SIG-M5 treated with dmso at 0.1 percent for 504 hours (cell line): ENCODE data around the gene PDXK.
A peak's percentile ranks its signal among the peaks of the same experiment; 100 is the strongest.

Experiments used
- DNase-seq: peaks from one replicate; lab custom pipeline; 2025; ENCODE audit not compliant: unreplicated experiment; lab: John Stamatoyannopoulos, UW

PDXK gene

GRCh38 chr21:43778469-43779335 is 59.8 kb downstream of the PDXK start:
- DNase-seq, result peak; percentile 65

DNA sequence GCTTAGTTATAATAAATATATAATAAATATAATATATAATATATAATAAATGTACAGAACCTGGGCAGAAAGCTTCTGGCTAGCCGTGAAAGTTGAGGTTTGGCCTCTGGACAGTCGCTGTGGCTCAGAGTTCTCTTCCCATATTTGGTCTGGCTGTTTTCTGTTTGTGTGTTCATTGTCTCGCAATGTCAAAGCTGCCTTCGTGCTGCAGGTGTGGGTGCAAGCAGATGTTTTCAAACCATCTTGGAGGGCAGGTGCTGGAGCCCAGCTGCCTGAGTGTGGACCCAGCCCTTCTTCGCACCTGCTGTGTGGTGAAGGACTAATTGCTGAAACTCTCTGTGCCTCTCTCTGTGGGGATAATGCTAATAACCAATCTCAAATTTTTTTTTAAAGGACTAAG is 60.7 kb downstream of the PDXK start:
- DNase-seq, result no peak

DNA sequence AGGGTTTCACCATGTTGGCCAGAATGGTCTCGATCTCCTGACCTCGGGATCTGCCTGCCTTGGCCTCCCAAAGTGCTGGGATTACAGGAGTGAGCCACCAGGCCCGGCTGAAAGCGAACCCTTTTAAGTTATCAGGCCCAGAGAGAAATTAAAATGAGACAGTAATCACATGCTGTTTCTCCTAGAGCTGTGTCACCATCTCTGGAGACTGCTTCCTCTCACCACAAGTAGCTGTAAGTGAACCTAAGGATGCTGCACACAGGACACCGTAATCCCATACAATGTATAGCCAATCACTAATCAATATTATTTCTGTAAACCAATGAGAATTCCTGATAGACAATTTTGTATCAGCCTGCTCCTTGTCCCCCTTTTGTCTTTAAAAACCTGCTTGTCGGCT is 62.9 kb downstream of the PDXK start:
- no peak for DNase-seq

GRCh38 chr21:43782431-43783097 is 63.6 kb downstream of the PDXK start:
- DNase-seq, result peak; percentile 7

GRCh38 chr21:43783098-43783700 is 64.3 kb downstream of the PDXK start:
- DNase-seq, result peak; percentile 52

DNA sequence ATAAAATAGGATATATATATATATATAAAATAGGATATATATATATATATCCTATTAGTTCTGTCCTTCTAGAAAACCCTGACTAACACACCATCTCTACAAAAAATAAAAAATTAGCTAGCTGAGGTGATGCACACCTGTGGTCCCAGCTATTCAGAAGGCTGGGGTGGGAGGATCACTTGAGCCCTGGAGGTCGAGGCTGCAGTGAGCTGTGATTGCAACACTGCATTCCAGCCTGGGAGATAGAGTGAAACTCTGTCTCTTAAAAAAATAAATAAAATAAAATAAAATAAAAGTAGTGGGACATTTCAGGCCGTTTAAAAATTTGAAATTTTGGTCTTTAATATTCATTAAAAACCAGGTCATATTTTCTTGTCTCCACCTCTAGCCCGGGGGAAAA is 66.2 kb downstream of the PDXK start:
- DNase-seq, result no peak

- DNase-seq, result no peak
Observed at GRCh38 chr21:43786300-43786806, 67.4 kb downstream of the PDXK start.

- no peak for DNase-seq
Observed at GRCh38 chr21:43786807-43787440, 68.0 kb downstream of the PDXK start.

- peak; percentile 80 for DNase-seq
Observed at GRCh38 chr21:43789276-43790009, 70.5 kb downstream of the PDXK start, which contains the start of gene RRP1. TSS of gene RRP1 (plus strand) at chr21:43789577. CDS start at chr21:43789630, 53 bp downstream.

GRCh38 chr21:43790010-43790524 is 71.1 kb downstream of the PDXK start:
- DNase-seq, result no peak

- DNase-seq, result no peak
Observed at GRCh38 chr21:43792406-43792805, 73.5 kb downstream of the PDXK start.

DNA sequence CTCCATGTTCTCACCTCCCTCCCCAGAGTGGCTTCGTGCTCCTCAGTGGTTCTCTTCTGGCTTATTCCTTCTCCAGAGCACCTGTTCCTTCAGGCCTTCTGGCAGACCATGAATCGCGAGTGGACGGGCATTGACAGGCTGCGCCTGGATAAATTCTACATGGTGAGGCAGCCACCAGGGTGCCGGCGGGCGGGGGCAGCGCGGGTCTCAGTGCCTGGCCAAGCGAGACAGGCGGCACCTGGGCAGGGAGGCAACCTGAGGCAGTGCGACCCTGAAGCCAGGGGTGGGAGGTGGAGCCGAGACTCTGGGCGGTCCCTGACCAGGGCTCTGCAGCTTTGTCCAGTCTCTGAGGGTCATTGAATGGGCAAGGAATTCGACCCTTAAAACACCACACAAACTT is 74.3 kb downstream of the PDXK start:
- DNase-seq, result no peak

DNA sequence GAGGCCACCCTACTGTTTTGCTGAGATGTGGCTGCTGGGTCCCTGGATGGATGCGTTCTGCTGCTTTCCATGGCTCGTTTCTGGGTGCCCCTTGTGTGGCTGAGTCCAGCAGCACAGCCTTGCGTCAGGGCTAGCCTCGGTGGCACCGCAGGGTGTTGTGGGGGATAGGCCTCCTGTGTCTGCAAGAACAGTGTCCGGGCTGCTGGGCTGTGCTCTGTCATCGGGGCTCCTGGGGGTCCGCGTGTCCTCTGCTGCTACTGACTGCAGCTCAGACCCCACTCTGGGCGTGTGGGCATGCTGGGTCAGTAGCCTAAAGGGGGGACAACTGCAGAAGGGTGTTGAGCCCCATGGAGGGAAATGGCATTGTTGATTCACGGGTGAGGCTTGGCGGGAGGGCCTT is 75.4 kb downstream of the PDXK start:
- no peak for DNase-seq

GRCh38 chr21:43794857-43795256 is 75.9 kb downstream of the PDXK start:
- DNase-seq, result no peak

DNA sequence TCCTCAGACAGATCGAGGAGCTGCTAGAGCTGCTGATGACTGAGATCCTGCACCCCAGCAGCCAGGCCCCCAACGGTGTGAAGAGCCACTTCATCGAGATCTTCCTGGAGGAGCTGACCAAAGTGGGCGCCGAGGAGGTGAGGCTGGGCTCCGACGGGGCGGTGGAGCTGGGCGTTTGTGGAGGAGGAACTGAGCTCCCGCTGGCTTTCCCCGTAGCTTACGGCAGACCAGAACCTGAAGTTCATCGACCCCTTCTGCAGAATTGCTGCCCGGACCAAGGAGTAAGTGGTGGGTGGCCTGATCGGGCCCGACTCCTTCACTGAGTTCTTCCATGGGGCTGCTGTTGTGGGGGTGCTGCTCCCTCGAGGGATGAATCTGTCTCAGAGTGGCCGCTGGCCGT is 78.5 kb downstream of the PDXK start:
- DNase-seq, result no peak

DNA sequence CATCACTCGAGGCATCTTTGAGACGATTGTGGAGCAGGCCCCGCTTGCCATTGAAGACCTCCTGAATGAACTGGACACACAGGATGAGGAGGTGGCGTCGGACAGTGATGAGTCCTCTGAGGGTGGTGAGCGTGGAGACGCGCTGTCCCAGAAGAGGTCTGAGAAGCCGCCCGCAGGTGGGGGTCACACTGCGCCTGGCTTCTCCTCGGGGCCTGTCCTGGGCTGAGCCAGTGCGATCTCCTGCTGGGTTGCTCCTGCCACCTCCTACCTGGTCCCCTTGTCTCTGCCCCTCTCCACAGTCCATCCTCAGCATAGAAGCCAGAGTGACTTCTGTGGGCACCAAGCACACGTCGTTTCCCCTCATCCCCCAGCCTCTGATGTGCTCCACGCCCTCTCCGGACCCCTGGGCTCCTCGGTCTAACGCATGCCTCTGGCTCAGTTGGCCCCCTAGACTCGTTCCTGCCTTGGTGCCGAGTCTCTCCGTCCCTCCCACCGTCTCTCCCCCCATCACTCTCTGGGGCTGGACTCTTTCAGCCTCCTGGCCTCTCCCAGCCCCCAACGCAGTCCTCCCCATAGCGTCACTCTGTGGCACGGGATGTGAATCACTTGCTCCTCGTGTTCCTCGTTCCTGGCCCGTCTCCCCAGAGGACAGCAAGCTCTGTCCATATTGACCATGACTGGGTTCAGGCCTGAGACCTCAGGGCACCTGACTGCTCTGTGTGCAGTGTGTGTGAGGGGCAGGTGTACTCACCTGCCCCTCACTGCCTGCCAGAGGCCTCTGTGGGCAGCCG is 79.2 kb downstream of the PDXK start:
- DNase-seq, result no peak

- DNase-seq, result no peak
Observed at GRCh38 chr21:43799301-43799840, 80.4 kb downstream of the PDXK start.

DNA sequence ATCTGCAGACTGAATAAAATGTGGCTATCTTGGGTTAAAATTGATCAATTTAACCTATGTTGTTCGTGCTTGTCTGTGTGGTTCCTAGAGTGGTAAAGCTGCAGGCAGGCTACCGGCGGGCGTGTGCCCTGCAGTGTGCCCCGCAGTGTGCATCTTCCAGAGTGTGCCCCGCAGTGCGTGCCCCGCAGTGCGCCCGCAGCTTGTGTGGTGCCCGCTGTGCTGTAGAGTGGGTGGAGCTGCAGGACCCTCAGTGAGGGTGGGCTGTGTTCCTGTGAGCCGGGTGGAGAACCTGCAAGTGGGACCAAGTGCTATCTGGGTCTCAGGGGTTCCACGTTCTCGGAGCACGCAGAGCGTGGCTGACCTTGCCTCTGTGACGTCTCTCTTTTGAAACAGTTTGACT is 81.2 kb downstream of the PDXK start:
- DNase-seq, result no peak

DNA sequence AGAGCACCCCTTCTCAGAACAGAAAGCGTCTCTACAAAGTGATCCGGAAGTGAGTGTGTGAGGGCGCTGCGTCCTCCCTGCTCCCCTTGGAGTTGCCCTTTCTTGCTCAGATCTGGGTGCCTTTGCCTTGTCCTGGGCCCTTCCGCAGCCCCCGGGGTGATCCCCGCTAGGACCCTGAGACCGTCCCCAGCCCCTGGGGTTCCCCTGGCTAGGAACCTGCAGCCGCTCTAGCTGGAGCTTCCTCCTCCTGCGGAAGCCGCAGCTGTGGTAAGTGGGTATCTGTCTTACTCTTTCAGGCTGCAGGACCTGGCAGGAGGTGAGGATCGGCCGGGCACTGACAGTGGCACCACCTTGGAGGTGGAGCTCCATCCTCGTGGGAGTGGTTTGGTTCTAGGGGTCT is 81.6 kb downstream of the PDXK start:
- no peak for DNase-seq
